ENCODE data around the gene GNAT1. TPM values are rescaled to one million over a fixed set of nuclear protein-coding genes. Genes with fewer than 3 reads are reported as not detected.
A peak's percentile ranks its signal among the peaks of the same experiment; 100 is the strongest.

The GNAT1 gene
- total RNA-seq, 1 donor from 2014 or later = not detected

GRCh38 chr3:50235716-50236483 lies 44.5 kb downstream of the GNAT1 start, which contains the start of gene GNAI2:
Gene GNAI2, plus strand, starts transcription at chr3:50236204. Its CDS starts 132 bp downstream, at chr3:50236336.
- no peak for TF ChIP-seq CTCF (IDR thresholded peaks at IDR 0.05; ENCODE audit: insufficient read depth, low read length, poor library complexity, severe bottlenecking)

DNA sequence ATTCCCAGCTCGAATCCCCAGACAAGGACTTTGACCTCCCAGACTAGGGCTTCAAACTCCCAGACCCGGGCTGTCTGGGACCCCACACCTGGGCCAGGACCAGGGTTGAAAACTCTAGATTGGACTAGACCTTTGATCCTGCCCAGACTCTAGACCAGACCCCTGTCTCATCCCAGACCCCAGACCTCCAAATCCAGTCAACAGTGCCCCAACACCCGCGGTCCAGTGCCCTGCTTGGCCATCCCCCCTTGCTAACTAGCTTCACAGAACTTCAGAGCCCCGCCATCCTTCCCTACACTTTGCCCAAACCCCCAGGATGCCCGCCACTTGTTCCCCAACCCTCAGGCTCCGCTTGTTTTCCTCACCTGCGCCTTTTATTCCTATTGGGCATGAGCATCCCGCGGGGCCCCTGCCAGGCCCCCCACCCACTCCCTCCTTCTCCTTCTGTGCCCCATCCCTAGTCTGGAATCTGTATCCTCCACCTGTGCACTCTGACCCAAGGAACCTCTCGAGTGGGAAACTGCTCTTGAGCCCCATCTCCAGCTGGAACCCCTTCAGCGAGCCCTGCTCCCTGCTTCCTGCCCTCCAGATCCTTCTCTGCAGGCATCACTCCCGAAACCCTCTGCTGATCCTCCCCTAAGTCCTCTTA lies 45.2 kb downstream of the GNAT1 start:
- H3K36me3 ChIP-seq (ENCODE audit: control insufficient read depth, insufficient read depth, low read length) = no peaks in the 10 kb centered on the region
- no peak for DNase-seq (ENCODE audit: low read depth)
- no peak for TF ChIP-seq CTCF (IDR thresholded peaks at IDR 0.05; ENCODE audit: insufficient read depth, low read length, poor library complexity, severe bottlenecking)
- H3K4me3 ChIP-seq (ENCODE audit: low read depth, low read length) = peak overlapping the region; percentile 80
- H3K27me3 ChIP-seq (ENCODE audit: control insufficient read depth, insufficient read depth, low read length) = no peaks in the 10 kb centered on the region

More at GRCh38 chr3:50235716-50236483, 44.5 kb downstream of the GNAT1 start, which contains the start of gene GNAI2:
- DNase-seq (ENCODE audit: low read depth) = peak; percentile 92
- Histone ChIP-seq H3K27me3 (ENCODE audit: control insufficient read depth, insufficient read depth, low read length) (no peaks in the 10 kb centered on the region), H3K4me3 (ENCODE audit: low read depth, low read length) (peak within 1 kb of the TSS; percentile 80), H3K36me3 (ENCODE audit: control insufficient read depth, insufficient read depth, low read length) (no peaks in the 10 kb centered on the region)

DNA sequence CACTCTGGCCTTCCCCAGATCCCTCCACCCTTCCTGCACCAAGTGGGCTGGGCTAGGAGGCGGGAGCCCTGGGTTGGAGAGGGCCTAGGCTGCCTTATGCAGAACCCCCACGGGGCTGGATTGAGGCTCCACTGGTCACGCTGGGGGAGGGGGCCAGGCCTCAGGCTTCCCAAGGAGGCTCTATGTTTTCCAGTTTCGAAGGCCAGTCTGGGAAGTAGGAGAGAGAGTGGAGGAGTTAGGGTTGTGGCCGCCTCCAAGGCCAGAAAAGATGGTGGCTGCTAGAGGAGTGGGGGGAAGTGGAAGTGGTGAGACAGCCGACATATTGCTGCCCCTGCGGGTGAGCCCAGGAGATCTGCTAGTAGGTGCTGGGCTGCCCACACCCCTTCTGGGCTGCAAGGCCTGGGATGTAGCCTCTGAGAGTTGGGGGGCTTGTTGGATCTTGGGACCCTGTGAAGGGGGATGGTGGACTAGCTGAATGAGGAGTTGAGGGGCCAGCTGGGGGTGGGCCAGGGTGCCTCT lies 45.8 kb downstream of the GNAT1 start:
- Histone ChIP-seq H3K27me3 (ENCODE audit: control insufficient read depth, insufficient read depth, low read length) (no peaks in the 10 kb centered on the region), H3K36me3 (ENCODE audit: control insufficient read depth, insufficient read depth, low read length) (no peaks in the 10 kb centered on the region), H3K4me3 (ENCODE audit: low read depth, low read length) (peak overlapping the region; percentile 80)
- DNase-seq (ENCODE audit: low read depth) = no peak
- TF ChIP-seq CTCF (IDR thresholded peaks at IDR 0.05; ENCODE audit: insufficient read depth, low read length, poor library complexity, severe bottlenecking) = no peak

DNA sequence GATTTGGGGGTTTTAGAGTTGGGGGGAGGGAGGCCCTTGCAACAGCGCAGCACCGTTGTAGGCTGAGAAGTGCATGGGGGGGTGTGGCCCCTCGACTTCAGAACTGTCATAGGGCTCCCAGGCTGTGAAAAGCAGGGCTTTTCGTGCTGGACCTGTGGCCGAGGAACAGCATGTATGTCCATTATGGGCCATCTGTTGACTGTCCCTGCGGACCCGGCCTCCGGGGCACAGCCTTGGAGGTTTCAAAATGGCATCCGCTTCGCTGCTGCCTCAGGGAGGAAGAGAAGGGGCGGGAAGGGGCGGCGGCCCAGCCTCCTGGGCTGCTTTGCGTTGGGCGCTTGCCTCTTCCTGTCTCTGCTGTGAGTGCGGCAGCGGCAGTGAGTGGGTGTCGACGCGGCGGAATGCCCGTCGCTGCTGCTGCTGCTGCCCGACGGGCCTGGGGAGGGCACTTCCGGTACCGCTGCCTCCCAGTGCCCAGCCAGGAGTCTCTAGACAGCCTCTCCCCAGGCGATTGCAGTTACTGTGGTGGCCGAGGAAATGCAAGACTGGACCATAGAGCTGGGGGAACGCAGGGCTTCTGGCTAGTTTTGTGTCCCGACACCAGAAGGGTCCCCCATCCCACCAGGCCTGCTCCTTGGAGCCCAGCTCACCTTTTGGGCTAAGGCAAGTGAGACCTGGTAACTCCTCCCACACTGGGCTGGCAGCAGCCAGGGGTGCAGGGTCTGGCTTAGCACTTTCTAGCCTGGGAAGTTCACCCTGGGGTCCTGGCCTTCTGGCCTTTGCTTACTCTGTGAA lies 46.5 kb downstream of the GNAT1 start:
- no peak for TF ChIP-seq CTCF (IDR thresholded peaks at IDR 0.05; ENCODE audit: insufficient read depth, low read length, poor library complexity, severe bottlenecking)

DNA sequence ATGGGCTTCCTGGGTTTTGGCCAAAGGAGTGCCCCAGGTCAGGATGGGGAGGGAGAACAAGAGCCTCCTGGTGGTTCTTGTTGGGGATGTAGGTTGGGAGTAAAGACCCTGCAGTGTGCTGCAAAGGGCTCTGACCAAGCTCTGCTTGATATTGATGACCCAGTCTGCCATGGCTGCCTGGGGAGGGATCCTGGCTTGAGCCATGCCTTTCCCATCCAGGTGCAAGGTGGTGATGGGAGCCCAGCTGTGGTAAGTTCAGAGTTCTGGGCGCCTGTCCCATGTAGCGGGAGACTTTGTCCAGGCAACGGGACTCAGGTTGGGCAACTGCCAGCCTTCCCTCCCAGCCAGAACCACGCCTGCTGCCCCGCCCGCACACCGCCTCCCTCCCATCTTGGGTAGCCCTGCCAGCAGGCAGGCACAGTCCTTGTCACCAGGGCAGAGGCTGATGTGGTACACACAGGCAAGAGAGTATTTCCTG lies 47.2 kb downstream of the GNAT1 start:
- no peak for DNase-seq (ENCODE audit: low read depth)
- no peak for TF ChIP-seq CTCF (IDR thresholded peaks at IDR 0.05; ENCODE audit: insufficient read depth, low read length, poor library complexity, severe bottlenecking)
- Histone ChIP-seq H3K27me3 (ENCODE audit: control insufficient read depth, insufficient read depth, low read length) (no peaks in the 10 kb centered on the region), H3K4me3 (ENCODE audit: low read depth, low read length) (peak overlapping the region; percentile 80), H3K36me3 (ENCODE audit: control insufficient read depth, insufficient read depth, low read length) (peaks cover under 1% of the 10 kb centered on the region)

More for the DNA sequence above, 46.5 kb downstream of the GNAT1 start:
- H3K4me3 ChIP-seq (ENCODE audit: low read depth, low read length) = peak overlapping the region; percentile 80
- DNase-seq (ENCODE audit: low read depth) = no peak
- H3K27me3 ChIP-seq (ENCODE audit: control insufficient read depth, insufficient read depth, low read length) = no peaks in the 10 kb centered on the region
- H3K36me3 ChIP-seq (ENCODE audit: control insufficient read depth, insufficient read depth, low read length) = no peaks in the 10 kb centered on the region

Measured in kidney epithelial cell (primary cell).